Gastrocnemius medialis (tissue), 4 donors: ENCODE measurements around the gene ME3. TPM values are rescaled to one million over a fixed set of nuclear protein-coding genes. Genes with fewer than 3 reads are reported as not detected.

Experiments used
- ATAC-seq, 2 donors: fragments of 150-250 bp; one replicate each; pipeline ENCODE4 v1.9.1; 2016
- DNase-seq, 2 donors: peaks; one replicate each; pipeline ENCODE4 v3.0.0-alpha.2; 2019
- H3K27ac ChIP-seq, 4 donors: fragments of 200-600 bp; sonication (generic); 1 replicate in 1 of 4; 2 replicates in 3 of 4; pipeline ENCODE4 v1.5.1; 2016 to 2018; ENCODE audit warnings: mild to moderate bottlenecking in 2 of 4, moderate library complexity in 1 of 4
- H3K27me3 ChIP-seq, 3 donors: fragments of 200-600 bp; sonication (generic) in 2 of 3; 1 replicate in 1 of 3; 2 replicates in 2 of 3; pipeline versions ENCODE4 v1.5.1 to v1.6.0; 2016 to 2019; ENCODE audit warnings: mild to moderate bottlenecking in 1 of 3, moderate library complexity in 1 of 3
- H3K36me3 ChIP-seq, 2 donors: fragments of 200-600 bp; sonication (generic) in 1 of 2; one replicate each; pipeline ENCODE4 v1.5.1; 2017 to 2018
- H3K4me1 ChIP-seq, 2 donors: fragments of 200-600 bp; sonication (generic) in 1 of 2; one replicate each; pipeline ENCODE4 v1.5.1; 2016 to 2017; ENCODE audit warnings: mild to moderate bottlenecking in 2 of 2
- H3K4me3 ChIP-seq, 4 donors: fragments of 200-600 bp; sonication (generic) in 3 of 4; 1 replicate in 1 of 4; 2 replicates in 3 of 4; pipeline ENCODE4 v1.5.1; 2016 to 2019; ENCODE audit warnings: mild to moderate bottlenecking in 2 of 4
- H3K9me3 ChIP-seq, 3 donors: fragments of 200-600 bp; sonication (generic) in 2 of 3; 1 replicate in 1 of 3; 2 replicates in 2 of 3; pipeline ENCODE4 v1.5.1; 2016 to 2019
- POLR2A ChIP-seq, 2 donors: fragments of 450-650 bp; IDR thresholded peaks; one replicate each; pipeline ENCODE4 v1.6.1; 2017; ENCODE audit warnings: antibody characterized with exemption in 2 of 2, mild to moderate bottlenecking in 2 of 2, moderate library complexity in 2 of 2
- in situ Hi-C, 4 donors: fragments of 200-750 bp; cut with MboI; loops; one replicate each; pipeline versions ENCODE4 v1.15.0 to v1.8.0; 2017; ENCODE audit warnings: low sequenced_read_pairs in 4 of 4
- intact Hi-C: fragments of 100-400 bp; cut with DNase I; formaldehyde crosslinking; loops from one replicate; pipeline ENCODE4 v1.15.1; 2023; ENCODE audit warnings: low total_unique reads
- total RNA-seq, 4 donors: library from RNA; depleted of rRNA; stranded (reverse); fragments of >200 nt; gene quantifications; one replicate each; pipeline versions ENCODE4 v1.1.0 to v1.2.3, GENCODE V29; 2016
- TF ChIP-seq, protein P1 (sequence below), 5 experiments: fragments of 450-650 bp in 3 of 5; fragments of 200-600 bp in 2 of 5; sonication (generic) in 2 of 5; IDR thresholded peaks in 4 of 5; conservative IDR thresholded peaks in 1 of 5; 1 replicate in 4 of 5; 2 replicates in 1 of 5; pipeline ENCODE4 v1.5.1; 2016 to 2019; ENCODE audit warnings: antibody characterized with exemption in 5 of 5, mild to moderate bottlenecking in 3 of 5, moderate library complexity in 3 of 5

The ME3 gene
- total RNA-seq, 4 donors from 2014 or later, result 4.2 to 17.0 (median 15.7) TPM

DNA sequence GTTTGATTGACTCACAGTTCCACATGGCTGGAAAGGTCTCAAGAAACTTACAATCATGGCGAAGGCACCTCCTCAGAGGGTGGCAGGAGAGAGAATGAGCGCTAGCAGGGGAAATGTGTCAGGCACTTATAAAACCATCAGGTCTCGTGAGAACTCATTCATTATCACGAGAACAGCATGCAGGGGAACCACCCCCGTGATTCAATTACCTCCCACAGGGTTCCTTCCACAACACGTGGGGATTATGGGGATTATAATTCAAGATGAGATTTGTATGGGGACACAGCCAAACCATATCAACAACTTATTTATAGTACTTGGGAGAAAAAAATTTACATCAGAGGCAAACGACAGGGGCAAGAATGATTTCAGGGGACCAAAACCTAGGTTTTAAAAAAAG, 3.0 kb downstream of the ME3 start:
- no peak for ATAC-seq
- intact Hi-C loops (no loop called here), in situ Hi-C loops (no loop called here)
- Histone ChIP-seq H3K27me3 (no peaks in the 10 kb centered on the region), H3K4me1 (peaks cover 17 to 36% of the 10 kb centered on the region in 2 donors), H3K36me3 (no peaks in the 10 kb centered on the region), H3K27ac (peak overlapping the region; percentile 88 to 98 (median 96)), H3K9me3 (no peaks in the 10 kb centered on the region), H3K4me3 (no peak overlapping the region)
- no peak for DNase-seq
- TF ChIP-seq, protein P1, sequence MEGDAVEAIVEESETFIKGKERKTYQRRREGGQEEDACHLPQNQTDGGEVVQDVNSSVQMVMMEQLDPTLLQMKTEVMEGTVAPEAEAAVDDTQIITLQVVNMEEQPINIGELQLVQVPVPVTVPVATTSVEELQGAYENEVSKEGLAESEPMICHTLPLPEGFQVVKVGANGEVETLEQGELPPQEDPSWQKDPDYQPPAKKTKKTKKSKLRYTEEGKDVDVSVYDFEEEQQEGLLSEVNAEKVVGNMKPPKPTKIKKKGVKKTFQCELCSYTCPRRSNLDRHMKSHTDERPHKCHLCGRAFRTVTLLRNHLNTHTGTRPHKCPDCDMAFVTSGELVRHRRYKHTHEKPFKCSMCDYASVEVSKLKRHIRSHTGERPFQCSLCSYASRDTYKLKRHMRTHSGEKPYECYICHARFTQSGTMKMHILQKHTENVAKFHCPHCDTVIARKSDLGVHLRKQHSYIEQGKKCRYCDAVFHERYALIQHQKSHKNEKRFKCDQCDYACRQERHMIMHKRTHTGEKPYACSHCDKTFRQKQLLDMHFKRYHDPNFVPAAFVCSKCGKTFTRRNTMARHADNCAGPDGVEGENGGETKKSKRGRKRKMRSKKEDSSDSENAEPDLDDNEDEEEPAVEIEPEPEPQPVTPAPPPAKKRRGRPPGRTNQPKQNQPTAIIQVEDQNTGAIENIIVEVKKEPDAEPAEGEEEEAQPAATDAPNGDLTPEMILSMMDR (IDR thresholded peaks at IDR 0.05 in 4 of 5, conservative IDR thresholded peaks at IDR 0.05 in 1 of 5), result no peak
- no peak for TF ChIP-seq POLR2A (IDR thresholded peaks at IDR 0.05)

DNA sequence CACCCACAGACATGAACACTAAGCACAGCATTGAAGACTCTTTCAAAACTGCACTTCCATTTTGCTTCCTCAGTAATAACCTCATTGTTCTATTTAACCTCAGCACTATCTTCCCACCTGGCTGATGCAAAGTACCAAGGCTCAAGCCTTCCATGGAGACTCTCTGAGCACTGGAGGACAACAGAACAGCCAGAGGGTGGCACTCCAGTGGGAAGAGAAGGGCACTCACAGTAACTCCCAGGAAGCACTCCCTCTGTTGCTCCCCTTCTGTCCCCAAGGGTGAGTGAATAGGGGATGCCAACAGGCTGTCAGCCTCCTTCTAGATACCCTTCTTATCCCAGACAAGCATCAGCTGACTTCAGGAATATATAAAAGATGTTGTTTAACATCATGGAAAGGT, 3.5 kb downstream of the ME3 start:
- intact Hi-C loops, result no loop called here

DNA sequence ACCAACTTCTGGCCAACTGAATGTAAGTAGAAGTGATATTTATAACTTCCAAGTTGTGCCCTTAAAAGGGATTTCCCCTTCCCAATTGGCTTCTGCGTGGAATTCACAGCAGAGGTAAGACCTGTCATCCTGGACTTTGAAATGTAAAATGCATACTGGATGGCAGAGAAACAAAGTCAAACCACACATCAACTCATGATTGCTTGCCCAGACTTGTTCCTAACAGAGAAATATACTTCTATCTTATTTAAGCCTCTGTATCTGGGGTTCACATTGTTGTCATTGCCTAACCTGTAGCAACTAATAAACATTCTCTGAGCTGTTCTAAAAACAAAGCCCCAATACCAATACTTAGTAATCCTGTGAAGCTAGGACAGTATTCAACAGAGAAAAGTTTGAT, 6.2 kb downstream of the ME3 start:
- Histone ChIP-seq H3K4me3 (no peak overlapping the region), H3K27me3 (no peaks in the 10 kb centered on the region), H3K36me3 (no peaks in the 10 kb centered on the region), H3K9me3 (no peaks in the 10 kb centered on the region), H3K27ac (no peak overlapping the region), H3K4me1 (peaks cover 14 to 23% of the 10 kb centered on the region in 2 donors)
- DNase-seq (no peak), ATAC-seq (no peak)
- in situ Hi-C loops (no loop called here), intact Hi-C loops (no loop called here)
- TF ChIP-seq POLR2A (IDR thresholded peaks at IDR 0.05), result no peak
- TF ChIP-seq, protein P1 (IDR thresholded peaks at IDR 0.05 in 4 of 5, conservative IDR thresholded peaks at IDR 0.05 in 1 of 5), result no peak

More for the DNA sequence above, 3.5 kb downstream of the ME3 start:
- peak overlapping the region; percentile 88 to 98 (median 96) for H3K27ac ChIP-seq
- no peaks in the 10 kb centered on the region for H3K9me3 ChIP-seq
- peaks cover 17 to 35% of the 10 kb centered on the region in 2 donors for H3K4me1 ChIP-seq
- in situ Hi-C loops, result no loop called here
- ATAC-seq (no peak), DNase-seq (no peak)
- H3K27me3 ChIP-seq, result no peaks in the 10 kb centered on the region
- H3K4me3 ChIP-seq, result no peak overlapping the region
- TF ChIP-seq POLR2A (IDR thresholded peaks at IDR 0.05), result no peak
- TF ChIP-seq, protein P1 (IDR thresholded peaks at IDR 0.05 in 4 of 5, conservative IDR thresholded peaks at IDR 0.05 in 1 of 5), result no peak
- no peaks in the 10 kb centered on the region for H3K36me3 ChIP-seq

DNA sequence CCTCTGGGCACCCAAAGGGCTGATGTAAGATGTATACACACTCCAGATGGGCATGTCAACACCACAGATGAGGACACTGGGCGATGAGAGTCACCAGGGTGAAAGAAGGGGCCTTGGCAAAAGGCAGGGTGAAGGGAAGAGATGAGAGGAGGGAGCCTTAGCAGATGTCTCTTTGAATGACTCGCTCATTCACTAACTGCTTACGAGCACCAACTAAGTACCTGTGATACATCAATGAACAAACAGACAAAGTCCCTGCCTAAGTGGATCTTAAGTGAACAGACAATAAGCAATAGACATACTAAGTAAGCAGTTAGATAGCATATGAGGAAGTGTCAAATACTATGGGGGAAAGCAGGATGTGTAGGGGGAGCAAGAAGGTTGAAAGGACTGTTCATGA, 7.5 kb downstream of the ME3 start:
- Histone ChIP-seq H3K27ac (no peak overlapping the region), H3K4me3 (no peak overlapping the region), H3K36me3 (no peaks in the 10 kb centered on the region), H3K27me3 (no peaks in the 10 kb centered on the region), H3K4me1 (peaks cover 3 to 11% of the 10 kb centered on the region in 2 donors), H3K9me3 (no peaks in the 10 kb centered on the region)
- no peak for TF ChIP-seq POLR2A (IDR thresholded peaks at IDR 0.05)
- TF ChIP-seq, protein P1 (IDR thresholded peaks at IDR 0.05 in 4 of 5, conservative IDR thresholded peaks at IDR 0.05 in 1 of 5), result no peak
- ATAC-seq, result no peak
- in situ Hi-C loops (no loop called here), intact Hi-C loops (no loop called here)
- DNase-seq, result no peak

DNA sequence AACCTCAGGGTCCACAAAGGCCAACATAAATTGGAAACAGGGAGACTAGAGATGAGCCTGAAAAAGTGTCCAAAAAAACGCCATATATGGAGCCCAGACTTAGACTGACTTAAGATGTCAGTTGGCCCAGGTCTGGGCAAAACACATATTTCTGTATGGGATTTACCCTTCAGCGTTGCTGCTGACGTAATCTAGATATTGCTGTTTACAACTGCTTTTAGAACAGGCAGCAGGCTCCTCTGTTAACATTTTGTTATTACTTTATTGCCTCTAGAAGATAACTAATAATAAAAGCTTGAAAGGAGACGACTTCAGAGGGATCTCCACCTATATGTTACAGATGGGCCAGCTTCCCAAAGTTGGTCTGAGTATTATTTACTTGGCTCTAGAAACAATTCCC, 8.7 kb downstream of the ME3 start:
- DNase-seq (no peak), ATAC-seq (no peak)
- Histone ChIP-seq H3K36me3 (no peaks in the 10 kb centered on the region), H3K4me3 (no peak overlapping the region), H3K4me1 (peaks cover 2 to 7% of the 10 kb centered on the region in 2 donors), H3K27ac (no peak overlapping the region), H3K27me3 (no peaks in the 10 kb centered on the region), H3K9me3 (no peaks in the 10 kb centered on the region)
- intact Hi-C loops, result no loop called here
- TF ChIP-seq, protein P1 (IDR thresholded peaks at IDR 0.05 in 4 of 5, conservative IDR thresholded peaks at IDR 0.05 in 1 of 5), result no peak
- TF ChIP-seq POLR2A (IDR thresholded peaks at IDR 0.05), result no peak
- in situ Hi-C loops, result no loop called here
